HepG2 (cell line): ENCODE data around the gene RPS25. TPM values are rescaled to one million over a fixed set of nuclear protein-coding genes. Genes with fewer than 3 reads are reported as not detected.

Experiments used
- ATAC-seq: fragments of 200-7000 bp; cut with Tn5 transposase; 3 replicates; pipeline ENCODE4 v1.9.1; 2020; ENCODE audit warnings: mild to moderate bottlenecking, moderate library complexity
- BruUV-seq: library from RNA; stranded (reverse); fragments of 400-500 nt; replicated peaks from 2 replicates; lab custom pipeline; 2021; lab: Mats Ljungman, UMichigan
- CTCF ChIA-PET: fragments of 300-600 bp; formaldehyde crosslinking; extraction: SDS; loops from one replicate; lab custom pipeline; 2021; ENCODE audit warnings: low total read pairs, inconsistent platforms, low intra/inter-chr PET ratio; lab: Yijun Ruan, JAX
- POLR2A ChIA-PET: fragments of 350-600 bp; sonication (Branson Sonifier 250); formaldehyde crosslinking; loops from one replicate; lab custom pipeline; 2020; ENCODE audit warnings: antibody characterized with exemption, inconsistent platforms; lab: Yijun Ruan, JAX
- DNase-seq: peaks from one replicate; pipeline ENCODE4 v3.0.0-alpha.2; 2015; ENCODE audit warnings: low spot score
- FAIRE-seq: peaks from 3 replicates; lab custom pipeline; 2011; peaks lifted over from hg19 to GRCh38; lab: Jason Lieb, UNC
- H2AFZ ChIP-seq: one replicate; pipeline ENCODE4 v1.6.1; 2011; ENCODE audit warnings: low read length, inconsistent platforms
- H3K27ac ChIP-seq: fragments of 300-600 bp; 3 replicates; pipeline ENCODE4 v1.8.0; 2011; ENCODE audit warnings: mixed run types, mild to moderate bottlenecking, mixed read lengths, low read length, inconsistent platforms; ENCODE audit not compliant: insufficient read depth; ENCODE audit errors: extremely low read length
- H3K27me3 ChIP-seq, 2 experiments: fragments of 200-600 bp in 1 of 2; 2 replicates in 1 of 2; 3 replicates in 1 of 2; pipeline versions ENCODE4 v1.6.0 to v1.8.0; 2011; ENCODE audit warnings: low read length in 2 of 2, mild to moderate bottlenecking in 2 of 2, moderate library complexity in 2 of 2, inconsistent platforms in 1 of 2; ENCODE audit not compliant: insufficient read depth in 2 of 2, control insufficient read depth in 1 of 2
- H3K36me3 ChIP-seq, 2 experiments: fragments of 200-600 bp in 1 of 2; replicated peaks in 1 of 2; 2 replicates in 1 of 2; 3 replicates in 1 of 2; pipeline versions ENCODE4 v1.5.1 to v1.8.0; 2011; ENCODE audit warnings: low read length in 2 of 2, inconsistent platforms in 1 of 2; ENCODE audit not compliant: insufficient read depth in 2 of 2, control insufficient read depth in 1 of 2
- H3K4me1 ChIP-seq: 2 replicates; pipeline ENCODE4 v1.5.1; 2012; ENCODE audit warnings: low read length, inconsistent platforms; ENCODE audit not compliant: insufficient read depth
- H3K4me2 ChIP-seq: 2 replicates; pipeline ENCODE4 v1.6.0; 2011; ENCODE audit warnings: low read depth, low read length, inconsistent platforms
- H3K4me3 ChIP-seq, 3 experiments: fragments of 200-600 bp in 1 of 3; sonication (generic), shearing (Covaris generic) in 1 of 3; replicated peaks in 1 of 3; 2 replicates each; pipeline ENCODE4 v1.5.1; 2011 to 2016; ENCODE audit warnings: low read length in 3 of 3, inconsistent platforms in 2 of 3, low read depth in 2 of 3, mild to moderate bottlenecking in 2 of 3, control low read depth in 1 of 3, mixed read lengths in 1 of 3; ENCODE audit not compliant: insufficient read depth in 1 of 3
- H3K79me2 ChIP-seq: one replicate; pipeline ENCODE4 v1.6.1; 2011; ENCODE audit warnings: low read length, inconsistent platforms; ENCODE audit not compliant: insufficient read depth
- H3K9ac ChIP-seq: 2 replicates; pipeline ENCODE4 v1.6.0; 2011; ENCODE audit warnings: mild to moderate bottlenecking, low read depth, low read length, inconsistent platforms; ENCODE audit not compliant: insufficient read depth
- H3K9me3 ChIP-seq: 2 replicates; pipeline ENCODE4 v1.5.1; 2012; ENCODE audit warnings: mild to moderate bottlenecking, low read length
- H4K20me1 ChIP-seq: 2 replicates; pipeline ENCODE4 v1.6.0; 2011; ENCODE audit warnings: inconsistent platforms, mild to moderate bottlenecking, low read length, moderate library complexity; ENCODE audit not compliant: insufficient read depth
- ATF1 ChIP-seq: IDR thresholded peaks from 2 replicates; pipeline ENCODE4 v1.6.1; 2016; ENCODE audit warnings: mild to moderate bottlenecking, control low read depth
- CAMTA2 ChIP-seq: sonication (generic); formaldehyde crosslinking; IDR thresholded peaks from 2 replicates; pipeline ENCODE4 v1.4.0; 2020; ENCODE audit warnings: mild to moderate bottlenecking, missing genetic modification reagents, borderline replicate concordance
- FOXP4 ChIP-seq: sonication (generic); formaldehyde crosslinking; IDR thresholded peaks from 2 replicates; pipeline ENCODE4 v1.4.0; 2020; ENCODE audit warnings: missing genetic modification reagents
- HNRNPL ChIP-seq: fragments of 200-400 bp; formaldehyde crosslinking; IDR thresholded peaks from 2 replicates; pipeline ENCODE4 v1.6.1; 2017; ENCODE audit warnings: mild to moderate bottlenecking, low read depth, low read length
- ISX ChIP-seq: sonication (generic); formaldehyde crosslinking; conservative IDR thresholded peaks from 2 replicates; pipeline ENCODE4 v1.5.0; 2020; ENCODE audit warnings: missing genetic modification reagents
- MED1 ChIP-seq: sonication (generic); formaldehyde crosslinking; IDR thresholded peaks from 2 replicates; pipeline ENCODE4 v1.4.0; 2020; ENCODE audit warnings: missing genetic modification reagents
- NFIB ChIP-seq: sonication (generic); formaldehyde crosslinking; IDR thresholded peaks from 2 replicates; pipeline ENCODE4 v1.9.0; 2021; ENCODE audit warnings: missing genetic modification reagents, mild to moderate bottlenecking, borderline replicate concordance
- PHF5A ChIP-seq: IDR thresholded peaks from one replicate; pipeline ENCODE4 v1.6.1; 2018; ENCODE audit warnings: low read depth, missing genetic modification reagents; ENCODE audit not compliant: unreplicated experiment
- POGZ ChIP-seq: sonication (generic); formaldehyde crosslinking; IDR thresholded peaks from 2 replicates; pipeline ENCODE4 v1.4.0; 2020; ENCODE audit warnings: mild to moderate bottlenecking, missing genetic modification reagents
- SNAPC2 ChIP-seq: sonication (generic); formaldehyde crosslinking; IDR thresholded peaks from 2 replicates; pipeline ENCODE4 v1.8.1; 2022; ENCODE audit warnings: mild to moderate bottlenecking, missing genetic modification reagents
- SRY ChIP-seq: sonication (generic); formaldehyde crosslinking; IDR thresholded peaks from 2 replicates; pipeline ENCODE4 v1.8.0; 2022; ENCODE audit warnings: mild to moderate bottlenecking, missing genetic modification reagents
- THAP11 ChIP-seq: IDR thresholded peaks from 2 replicates; pipeline ENCODE4 v1.6.1; 2016; ENCODE audit warnings: missing biosample characterization, missing genetic modification reagents
- ZBTB14 ChIP-seq: sonication (generic); formaldehyde crosslinking; IDR thresholded peaks from 2 replicates; pipeline ENCODE4 v1.4.0; 2020; ENCODE audit warnings: missing genetic modification reagents
- ZNF180 ChIP-seq: sonication (generic); formaldehyde crosslinking; IDR thresholded peaks from 2 replicates; pipeline ENCODE4 v1.4.0; 2020; ENCODE audit warnings: low read depth, missing genetic modification reagents, borderline replicate concordance
- ZNF543 ChIP-seq: sonication (generic); formaldehyde crosslinking; IDR thresholded peaks from 2 replicates; pipeline ENCODE4 v1.4.0; 2020; ENCODE audit warnings: mild to moderate bottlenecking, missing genetic modification reagents
- ZNF598 ChIP-seq: sonication (generic); formaldehyde crosslinking; IDR thresholded peaks from 2 replicates; pipeline ENCODE4 v1.5.1; 2020; ENCODE audit warnings: mild to moderate bottlenecking, missing genetic modification reagents, borderline replicate concordance
- ZNF800 ChIP-seq: sonication (generic); formaldehyde crosslinking; IDR thresholded peaks from 2 replicates; pipeline ENCODE4 v1.4.0; 2020; ENCODE audit warnings: missing genetic modification reagents
- ZSCAN25 ChIP-seq: sonication (generic); formaldehyde crosslinking; IDR thresholded peaks from 2 replicates; pipeline ENCODE4 v1.8.0; 2022; ENCODE audit warnings: mild to moderate bottlenecking, missing genetic modification reagents
- WGBS: methylation state at CpG from one replicate; pipeline ENCODE4 v1.1.6; 2017; ENCODE audit warnings: low lambda C conversion rate; 5-methylcytosine and 5-hydroxymethylcytosine counted together
- in situ Hi-C: cut with HindIII; loops from 2 replicates; pipeline ENCODE4 v1.10.0; 2017; ENCODE audit warnings: low pct_unique_long_range_greater_than_20kb; ENCODE audit not compliant: extremely low pct_ligation_motif_present
- intact Hi-C: fragments of 100-400 bp; cut with micrococcal nuclease; formaldehyde crosslinking; loops from one replicate; pipeline ENCODE4 v1.10.0; 2022; ENCODE audit not compliant: unreplicated experiment
- polyA plus RNA-seq, 8 experiments: library from polyadenylated mRNA; depleted of rRNA in 3 of 8; stranded (reverse) in 7 of 8; unstranded in 1 of 8; fragments of >200 nt; fragmentation: Illumina TruSeq in 4 of 8; extraction: Trizol in 4 of 8; gene quantifications; 2 replicates each; pipeline versions ENCODE4 v1.2.1 to v1.2.3, GENCODE V29; 2011 to 2016; ENCODE audit warnings: low read depth in 4 of 8, missing spikeins in 1 of 8, mixed read lengths in 1 of 8; ENCODE audit not compliant: insufficient read depth in 1 of 8
- total RNA-seq, 5 experiments: library from RNA; depleted of rRNA; stranded (reverse); fragments of >200 nt; fragmentation: Illumina TruSeq; extraction: Trizol; gene quantifications; 2 replicates each; pipeline ENCODE4 v1.2.3, GENCODE V29; 2016; ENCODE audit warnings: low read depth in 1 of 5

RPS25 gene
- total and polyA plus RNA-seq, 2 of the 13 experiments (the other 11 are each of a cell fraction or from before 2014, with no cell fraction given) = 839 to 1,415 TPM

GRCh38 chr11:119030329-119031047 lies 12.3 kb upstream of the RPS25 start, which contains the start of gene SLC37A4 (continued):
- peak; percentile 80; the same call in 1 of the 2 replicates for TF ChIP-seq SNAPC2 (CRISPR knock-in tag)

- CTCF ChIA-PET = no interaction called here
- in situ Hi-C loops = no loop called here
- Histone ChIP-seq H3K9ac (peak overlapping the region; percentile 77), H3K4me2 (peak overlapping the region; percentile 99), H3K4me3 (peak overlapping the region; percentile 74 to 82 (median 79)), H3K27ac (peak overlapping the region; percentile 77), H2AFZ (no peak overlapping the region), H3K79me2 (peaks cover 47% of the 10 kb centered on the region), H3K27me3 (no peaks in the 10 kb centered on the region; a peak in 1 of 5 replicates), H3K36me3 (peaks cover 0 to 3% of the 10 kb centered on the region in 2 experiments; a peak in 1 of 5 replicates), H3K9me3 (no peaks in the 10 kb centered on the region), H4K20me1 (peaks cover under 1% of the 10 kb centered on the region; the same call in 1 of the 2 replicates), H3K4me1 (peaks cover 68% of the 10 kb centered on the region)
- ATAC-seq = peak; percentile 0; the same call in 2 of the 3 replicates
- POLR2A ChIA-PET = interaction anchor here (0.6 to 4.8 kb wide), 5 partner anchors 11 to 72 kb away, joined by 3 to 45 read pairs (median 4); partner anchors contain the start of genes CENATAC, HMBS, RPS25 and TRAPPC4
- DNase-seq = no peak
- no peak for FAIRE-seq
- intact Hi-C loops = loop anchor here (2.0 kb wide), 2 partner anchors 31 to 65 kb away; partner anchors contain the start of gene CENATAC
- 0% methylated on average over 10 of the region's 13 CpGs for WGBS
- no TSS peak for BruUV-seq
- TF ChIP-seq ZNF800 (CRISPR knock-in tag) (0 out of 2 replicates have a peak, but pooled peaks have one; percentile 29), SRY (no peak), THAP11 (no peak), FOXP4 (CRISPR knock-in tag) (0 out of 2 replicates have a peak, but pooled peaks have one; percentile 0), ZSCAN25 (CRISPR knock-in tag) (no peak), PHF5A (no peak), MED1 (CRISPR knock-in tag) (0 out of 2 replicates have a peak, but pooled peaks have one; percentile 21), ZNF180 (CRISPR knock-in tag) (no peak), ATF1 (CRISPR knock-in tag) (no peak), POGZ (CRISPR knock-in tag) (no peak), ZNF543 (no peak), CAMTA2 (CRISPR knock-in tag) (no peak), ISX (CRISPR knock-in tag) (no peak), HNRNPL (no peak; the same call in 1 of the 2 replicates), ZNF598 (CRISPR knock-in tag) (no peak), NFIB (no peak), ZBTB14 (CRISPR knock-in tag) (no peak)
Observed at GRCh38 chr11:119030029-119030328, 11.8 kb upstream of the RPS25 start.
